ENCODE measurements around the gene SEMA4D. TPM values are rescaled to one million over a fixed set of nuclear protein-coding genes. Genes with fewer than 3 reads are reported as not detected.

The SEMA4D gene
- total RNA-seq, 1 experiment from 2014 or later, result 10.5 TPM

DNA sequence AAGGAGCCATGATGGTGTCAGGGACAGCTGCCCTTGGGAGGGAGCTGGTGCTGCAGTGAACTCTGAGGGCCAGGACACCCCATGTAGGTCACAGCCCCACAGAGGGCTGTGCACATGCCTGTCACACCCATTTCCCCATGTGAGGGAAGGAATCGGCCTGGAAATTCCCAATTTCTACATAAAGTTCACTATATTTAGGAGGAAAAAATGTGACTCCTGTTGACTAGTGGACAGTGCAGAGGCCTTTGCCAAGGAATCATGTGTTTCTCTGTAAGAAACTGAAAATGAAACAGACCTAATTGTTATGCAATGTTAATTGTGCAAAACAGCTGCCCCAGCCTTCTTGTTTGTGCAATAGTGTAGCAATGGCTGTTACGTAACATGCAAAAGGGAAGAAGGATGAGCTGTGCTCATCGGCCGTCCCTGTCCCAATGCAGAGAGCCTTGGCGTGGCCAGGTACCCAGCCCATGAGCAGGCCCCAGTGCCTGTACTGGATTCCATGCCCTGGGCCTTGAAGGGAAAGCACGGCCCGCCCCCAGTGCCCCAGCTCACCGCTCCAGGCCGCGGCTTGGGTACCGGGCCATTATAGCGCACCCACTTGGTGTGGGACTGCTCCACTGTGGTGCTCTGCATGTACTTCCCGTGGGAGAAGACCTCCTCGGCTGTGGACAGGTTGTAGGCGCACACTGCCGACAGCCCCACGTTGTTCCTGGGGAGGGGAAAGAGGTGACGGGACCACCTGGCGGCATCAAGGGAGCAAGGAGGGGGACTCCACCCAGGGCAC is 109.6 kb downstream of the SEMA4D start:
- no peak for DNase-seq (ENCODE audit: low read depth)

DNA sequence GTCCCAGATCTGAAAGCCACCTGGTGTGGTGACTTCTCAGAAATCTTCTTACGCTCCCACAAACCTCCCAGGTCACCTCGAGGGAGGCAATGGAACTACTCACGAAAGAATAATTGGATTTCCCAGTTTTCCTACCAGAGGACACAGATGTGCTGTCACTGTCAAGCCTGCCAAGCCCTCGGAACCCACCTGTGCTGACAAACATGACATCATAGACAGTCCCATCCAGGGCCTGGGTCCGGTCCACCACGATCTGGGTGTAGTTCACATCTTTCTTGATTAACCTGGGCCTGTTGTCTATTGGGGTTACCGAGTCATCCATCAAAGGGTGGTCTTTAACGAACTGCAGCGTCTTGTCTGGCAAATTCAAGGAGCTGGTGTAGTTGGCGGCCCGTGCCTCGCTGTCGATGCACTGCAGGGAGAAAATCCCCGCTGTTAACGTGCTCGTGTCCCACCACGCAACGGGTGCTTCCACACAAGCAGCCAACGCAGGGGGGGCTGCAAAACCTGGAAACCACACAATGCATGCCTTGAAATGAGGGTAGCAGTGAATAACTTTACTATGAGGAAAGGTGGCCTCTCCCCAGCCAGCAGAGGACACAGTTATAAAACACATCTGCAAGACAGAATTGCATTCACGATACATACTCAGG is 110.6 kb downstream of the SEMA4D start:
- no peak for DNase-seq (ENCODE audit: low read depth)

DNA sequence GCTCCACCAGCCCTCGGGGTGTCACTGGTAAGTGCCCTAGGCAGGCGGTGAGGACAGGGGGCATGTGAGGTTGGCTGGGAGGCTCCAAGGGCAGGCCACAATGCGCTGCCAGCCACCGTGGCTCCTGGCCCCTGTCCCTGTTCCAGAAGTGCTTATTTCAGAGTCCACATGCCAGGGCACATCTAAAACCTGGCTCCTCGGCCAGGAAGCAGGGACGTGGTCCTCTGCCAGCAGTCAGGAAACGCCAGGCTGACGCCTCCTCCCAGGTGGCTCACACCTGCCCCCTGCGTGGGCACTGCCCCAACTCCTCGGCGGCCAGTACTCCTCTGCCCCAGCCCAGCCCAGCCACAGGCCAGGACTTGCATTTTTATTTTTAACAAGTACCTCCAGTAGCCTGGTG is 111.1 kb downstream of the SEMA4D start:
- no peak for DNase-seq (ENCODE audit: low read depth)

DNA sequence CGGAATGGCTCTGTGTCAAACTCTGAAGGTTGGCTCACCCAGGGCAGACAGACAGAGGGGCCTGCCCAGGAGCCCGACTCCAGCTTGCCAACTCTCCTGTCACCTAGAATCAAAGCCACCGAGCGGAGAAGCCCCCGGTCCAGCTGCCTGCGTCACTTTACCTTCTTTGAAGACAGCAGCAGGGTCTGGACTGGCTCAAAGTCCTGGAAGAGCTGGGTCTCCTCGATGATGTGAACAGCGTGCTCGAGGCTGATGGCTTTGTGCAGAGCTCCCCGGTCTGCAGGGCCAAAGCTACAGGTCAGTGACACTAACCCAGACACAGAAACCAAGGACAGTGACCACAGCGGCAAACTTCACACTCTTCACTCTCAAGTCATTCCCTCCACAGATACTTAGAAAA is 111.7 kb downstream of the SEMA4D start:
- no peak for DNase-seq (ENCODE audit: low read depth)

DNA sequence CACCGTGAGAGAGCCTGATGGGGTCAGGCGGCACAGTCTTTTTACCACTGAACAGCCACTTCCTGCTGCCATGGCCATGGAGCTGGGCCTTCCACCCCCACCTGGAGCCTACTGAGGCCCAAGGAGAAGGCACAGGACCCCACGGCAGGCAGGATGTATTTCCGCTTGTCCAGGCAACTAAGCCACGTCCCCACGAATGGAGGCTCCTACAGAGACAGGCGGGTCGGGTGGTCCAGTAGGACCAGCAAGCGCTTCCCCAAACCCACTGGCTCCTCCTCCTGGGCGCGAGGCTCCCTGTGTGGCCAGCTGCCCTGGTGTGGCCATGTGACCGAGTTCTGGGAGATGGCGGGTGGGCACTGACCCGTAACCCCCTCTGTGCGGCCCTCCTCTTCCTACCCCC is 113.1 kb downstream of the SEMA4D start:
- DNase-seq (ENCODE audit: low read depth), result no peak

DNA sequence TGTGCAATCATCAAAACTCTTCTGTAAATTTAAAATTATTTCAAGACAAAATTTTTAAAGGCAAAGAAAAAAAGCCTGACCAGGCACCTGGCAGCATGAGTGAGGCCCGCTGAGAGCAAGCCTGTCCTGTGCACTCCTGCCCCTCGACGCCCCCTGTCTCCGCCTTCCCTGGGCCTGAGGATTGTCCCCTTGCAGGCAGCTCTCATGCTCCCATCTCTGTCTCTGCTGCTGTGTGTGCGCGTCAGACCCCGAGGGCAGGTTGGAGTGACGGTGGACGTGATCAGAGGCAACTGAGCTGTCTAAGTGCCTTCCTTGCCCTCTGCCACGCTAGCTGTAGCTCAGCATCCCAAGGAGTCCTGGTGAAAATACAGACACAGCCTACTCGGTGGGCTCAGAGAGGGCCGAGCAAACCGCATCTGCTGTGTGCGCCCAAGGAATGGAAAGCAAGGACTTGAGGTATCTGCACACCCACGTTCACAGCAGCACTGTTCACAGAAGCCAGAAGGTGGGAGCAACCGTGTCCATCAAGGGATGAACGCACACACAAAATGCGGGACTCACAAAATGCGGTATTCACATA is 114.1 kb downstream of the SEMA4D start:
- DNase-seq (ENCODE audit: low read depth), result no peak

DNA sequence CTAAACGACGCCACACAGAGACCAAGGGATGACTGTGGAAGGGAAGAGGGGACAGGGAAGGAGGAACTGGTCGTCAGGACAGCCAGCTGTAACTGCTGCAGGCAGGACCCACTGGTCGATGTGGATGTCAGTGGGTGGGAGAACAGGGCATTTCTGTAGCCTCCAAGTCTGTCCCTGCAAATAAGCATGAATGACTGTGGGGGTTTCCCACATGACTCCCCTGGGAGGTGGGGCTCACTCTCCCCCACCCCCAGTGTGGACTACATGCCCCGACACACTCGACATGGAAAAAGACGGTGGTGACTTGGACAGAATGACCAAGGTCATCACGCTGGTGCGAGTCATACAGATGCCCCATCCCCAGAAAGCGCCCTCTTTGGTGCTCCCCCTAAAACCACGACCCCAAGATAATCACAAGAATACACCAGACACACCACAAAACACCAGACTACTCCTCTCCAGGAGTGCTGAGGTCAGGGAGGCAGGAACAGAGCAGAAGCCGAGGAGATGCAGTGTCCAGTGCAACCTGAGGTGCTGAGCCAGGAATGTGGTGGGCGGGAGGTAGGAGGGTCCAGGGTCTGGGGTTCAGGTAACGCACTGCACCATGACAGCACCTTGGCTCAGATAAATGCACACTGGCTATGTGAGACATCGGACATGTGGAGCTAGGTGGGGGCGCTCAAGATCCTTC is 114.7 kb downstream of the SEMA4D start:
- DNase-seq (ENCODE audit: low read depth), result no peak

DNA sequence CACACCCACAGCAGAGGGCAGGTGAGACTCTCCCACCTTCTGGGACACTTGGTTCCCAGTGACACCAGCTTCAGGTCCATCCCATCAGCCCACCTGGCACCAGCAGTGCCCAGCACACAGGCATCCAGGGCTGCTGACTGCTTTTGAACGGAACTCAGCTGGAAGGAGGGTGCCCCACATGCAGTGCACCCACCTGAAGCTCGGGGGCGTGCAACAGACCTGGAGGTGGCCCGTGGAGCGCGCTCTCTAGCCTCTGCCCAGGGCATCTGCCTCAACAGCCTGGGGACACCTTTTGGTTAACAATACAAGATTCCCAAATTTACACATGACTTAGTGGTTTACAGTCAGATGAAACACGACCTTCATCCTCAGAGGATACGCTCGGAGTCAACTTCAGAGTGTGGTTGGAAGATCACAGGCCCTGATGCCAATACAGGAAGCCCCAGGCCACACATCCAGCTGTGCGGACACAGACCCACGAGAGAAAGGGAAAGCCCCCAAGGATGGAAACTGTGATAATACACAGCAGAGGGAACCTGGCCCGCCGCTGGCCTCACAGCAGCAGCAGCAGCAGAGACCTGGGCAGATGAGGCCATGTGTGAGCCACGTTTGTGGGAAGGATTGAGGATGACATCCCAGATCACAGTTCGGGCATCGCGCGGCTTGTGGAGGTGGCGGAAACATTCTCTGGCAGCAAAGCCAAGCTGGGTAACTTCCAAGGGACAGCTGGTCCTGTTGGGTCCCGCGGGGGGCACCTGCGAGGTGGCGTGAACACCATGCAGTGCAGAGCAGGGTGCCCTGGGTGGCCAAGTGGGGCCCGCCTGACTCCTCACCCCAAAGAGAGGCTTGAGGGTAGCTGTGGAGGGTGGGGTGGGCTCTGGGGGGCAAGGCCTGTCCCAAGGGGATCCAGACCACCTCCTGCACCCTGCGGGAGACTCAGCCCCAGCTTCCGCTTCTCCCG is 115.6 kb downstream of the SEMA4D start:
- no peak for DNase-seq (ENCODE audit: low read depth)

DNA sequence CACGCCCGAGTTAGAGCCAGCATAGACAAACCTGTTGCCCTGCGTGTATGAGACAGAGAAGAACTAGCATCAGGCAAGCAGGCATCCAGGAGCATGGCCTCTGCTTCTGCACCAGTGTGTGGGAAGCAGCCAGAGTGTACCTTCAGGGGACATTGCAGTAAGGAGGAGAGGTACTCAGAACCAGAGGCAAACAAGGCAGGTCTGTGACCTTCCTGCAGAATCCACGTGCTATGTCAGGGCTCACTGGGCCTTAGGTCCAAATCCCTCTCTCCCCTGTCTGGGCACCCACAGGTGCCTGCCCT is 116.7 kb downstream of the SEMA4D start:
- DNase-seq (ENCODE audit: low read depth), result no peak

DNA sequence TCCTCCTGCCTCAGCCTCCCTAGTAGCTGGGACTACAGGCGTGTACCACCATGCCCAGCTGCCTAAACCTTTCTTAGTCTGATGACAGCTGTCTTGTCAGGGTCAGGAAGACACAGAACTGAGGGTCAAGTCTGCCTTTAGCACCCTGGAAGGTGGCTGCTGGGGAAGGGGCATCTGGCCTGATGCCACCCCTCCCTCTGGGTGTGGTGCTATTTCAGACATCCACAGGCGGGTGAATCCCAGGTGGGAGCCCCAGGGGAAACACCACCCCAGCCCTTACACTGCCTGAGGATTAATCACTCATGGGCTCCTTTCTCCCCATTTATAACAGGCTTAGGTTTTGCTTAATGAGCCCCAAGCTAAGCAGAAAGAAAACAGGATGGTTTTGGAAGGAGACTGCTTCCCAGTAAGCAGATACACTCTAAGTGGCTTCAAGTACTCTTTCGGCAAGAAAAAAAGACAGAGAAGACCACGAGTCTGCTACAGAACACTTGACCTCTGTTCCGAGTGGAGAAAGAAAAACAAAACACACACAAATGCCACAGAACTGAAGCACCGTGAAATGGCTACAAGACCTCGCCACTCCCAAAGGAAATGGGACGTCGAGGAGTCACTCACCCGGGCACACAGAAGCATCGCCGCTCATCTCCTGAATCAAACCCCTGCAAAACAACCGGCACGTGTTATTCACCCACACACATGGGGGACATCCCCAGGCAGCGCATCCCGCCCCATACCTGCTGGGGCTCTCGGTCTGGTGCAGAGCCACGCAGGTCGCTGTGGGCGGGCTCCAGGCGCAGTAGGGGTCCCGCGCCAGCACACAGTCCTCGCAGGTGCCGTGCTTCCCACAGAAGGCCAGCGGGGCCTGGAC is 117.2 kb downstream of the SEMA4D start:
- DNase-seq (ENCODE audit: low read depth), result no peak

DNA sequence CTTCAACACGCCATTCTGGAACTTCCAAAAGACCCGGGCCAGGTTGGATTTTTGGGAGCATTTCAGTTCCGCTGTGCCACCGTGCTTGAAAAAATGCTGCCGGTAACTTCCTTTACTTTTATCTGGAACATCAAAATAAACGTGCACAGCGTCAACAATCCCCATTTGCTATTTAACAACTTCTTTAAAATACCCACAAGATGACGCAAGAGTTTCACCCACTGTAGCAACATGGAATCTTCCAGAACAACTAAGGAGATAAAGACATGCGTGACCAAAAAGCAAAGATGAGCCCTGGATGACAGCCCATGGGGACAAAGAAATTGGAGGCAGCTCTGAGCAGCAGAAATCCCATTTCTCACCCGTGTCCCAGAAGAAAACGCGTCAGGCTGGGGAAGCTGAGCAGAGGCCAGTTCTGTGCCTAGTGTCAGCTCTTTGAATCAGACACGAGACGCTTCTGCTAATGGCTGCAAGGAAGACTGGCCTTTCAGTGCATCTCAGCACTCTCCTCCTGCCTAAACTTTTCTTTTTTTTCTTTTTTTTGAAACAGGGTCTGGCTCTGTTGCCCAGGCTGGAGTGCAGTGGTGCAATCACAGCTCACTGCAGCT is 118.3 kb downstream of the SEMA4D start:
- no peak for DNase-seq (ENCODE audit: low read depth)

DNA sequence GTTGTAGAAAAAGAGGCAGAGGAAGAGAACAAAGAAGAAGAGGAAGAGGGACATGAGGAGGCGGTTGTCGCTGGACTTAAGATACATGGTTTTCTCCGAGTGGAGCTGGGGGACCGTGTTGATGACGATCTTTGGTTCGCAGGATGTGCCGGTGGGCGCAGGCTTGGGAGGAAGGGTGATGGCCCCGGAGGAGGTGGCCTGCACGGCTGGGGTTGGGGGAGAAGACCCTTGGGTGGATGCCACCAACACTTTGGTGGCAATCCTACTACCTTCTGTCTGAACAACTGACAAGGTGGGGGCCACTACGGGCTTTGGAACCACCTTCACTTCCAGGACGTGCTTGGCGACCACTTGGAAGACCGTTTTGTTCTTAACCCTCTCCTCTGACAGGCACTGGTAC is 118.9 kb downstream of the SEMA4D start:
- DNase-seq (ENCODE audit: low read depth), result no peak

DNA sequence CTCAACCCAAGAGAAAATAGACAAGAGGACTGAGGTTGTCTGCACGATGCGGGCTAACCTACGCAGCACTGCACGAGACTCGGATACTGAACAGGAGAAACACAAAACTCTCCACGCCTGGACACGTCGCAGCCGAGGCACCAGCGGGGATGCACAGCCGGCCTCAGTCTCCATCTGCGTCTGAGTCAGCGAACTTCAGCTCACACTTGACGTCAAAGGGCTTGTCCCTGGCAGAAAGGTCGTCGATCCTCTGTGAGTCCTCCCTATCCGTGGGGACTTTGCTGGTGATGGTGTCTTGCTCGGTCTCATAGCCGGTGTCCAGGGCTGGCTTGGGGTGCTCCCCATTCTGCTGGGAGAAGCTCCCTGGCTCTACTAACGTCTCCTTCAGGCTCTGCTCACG is 119.4 kb downstream of the SEMA4D start:
- no peak for DNase-seq (ENCODE audit: low read depth)

DNA sequence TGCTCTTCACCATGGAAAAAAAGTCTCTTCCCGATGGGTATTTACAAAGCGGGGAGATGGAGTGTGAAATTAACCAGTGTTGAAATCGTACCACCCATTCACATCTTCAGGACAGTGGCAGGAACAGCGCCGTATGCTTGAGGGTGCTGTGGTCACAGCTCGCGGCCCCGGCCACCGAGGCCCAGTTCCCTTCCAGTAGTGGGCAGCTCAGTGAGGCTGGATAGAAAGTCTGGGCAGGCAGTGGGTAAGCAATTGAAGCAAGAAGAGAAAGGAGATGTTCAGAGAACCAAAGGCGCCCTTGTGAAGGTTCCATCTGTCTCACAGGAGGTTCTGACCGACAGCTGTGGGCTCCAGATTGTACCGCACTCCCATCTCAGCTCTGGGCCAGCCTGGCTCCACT is 120.5 kb downstream of the SEMA4D start:
- no peak for DNase-seq (ENCODE audit: low read depth)

DNA sequence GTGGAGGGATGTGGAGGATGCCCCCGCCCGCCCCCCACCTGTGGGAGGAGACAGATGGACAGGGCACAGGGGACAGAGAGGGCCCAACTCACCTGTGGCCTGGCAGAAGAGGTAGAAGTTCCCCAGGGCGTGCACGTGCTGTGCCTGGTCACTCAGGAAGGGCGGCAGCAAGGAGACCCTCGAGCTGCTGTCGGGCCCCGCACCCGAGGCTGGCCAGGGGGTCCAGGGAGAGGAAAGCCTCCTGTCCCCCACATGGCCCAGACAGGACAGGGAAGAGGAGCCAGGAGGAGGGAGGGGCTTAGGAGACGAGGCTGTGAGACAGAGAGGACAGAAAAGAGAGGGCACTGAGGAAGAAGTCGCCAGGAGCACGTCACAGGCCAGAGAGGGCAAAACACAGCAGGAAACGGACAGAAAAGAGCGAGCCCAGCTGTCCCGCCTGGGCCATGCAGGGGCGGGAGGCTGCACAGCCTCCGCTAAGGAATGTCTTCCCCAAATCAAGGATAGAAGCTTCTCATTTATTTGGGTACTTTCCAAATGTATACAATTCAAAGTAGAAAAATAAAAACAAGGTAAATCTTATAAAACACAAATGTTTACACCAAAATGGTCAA is 121.1 kb downstream of the SEMA4D start:
- no peak for DNase-seq (ENCODE audit: low read depth)

DNA sequence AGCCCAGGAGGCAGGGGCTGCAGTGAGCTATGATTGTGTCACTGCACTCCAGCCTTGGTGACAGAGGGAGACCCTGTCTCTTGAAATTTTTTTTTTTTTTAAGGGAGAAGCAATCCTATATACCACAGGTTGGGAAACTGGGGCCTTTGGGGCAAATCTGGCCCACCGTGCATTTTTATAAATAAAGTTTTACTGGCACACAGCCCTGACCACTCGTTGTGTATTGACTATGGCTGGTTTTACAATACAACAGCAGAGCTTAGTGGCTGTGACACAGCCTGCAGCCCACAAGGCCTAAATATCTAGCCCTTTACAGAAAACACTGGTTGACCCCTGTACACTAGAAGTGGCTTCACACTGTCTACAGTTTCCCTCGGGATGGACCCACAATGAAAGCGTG is 121.6 kb downstream of the SEMA4D start:
- DNase-seq (ENCODE audit: low read depth), result no peak

DNA sequence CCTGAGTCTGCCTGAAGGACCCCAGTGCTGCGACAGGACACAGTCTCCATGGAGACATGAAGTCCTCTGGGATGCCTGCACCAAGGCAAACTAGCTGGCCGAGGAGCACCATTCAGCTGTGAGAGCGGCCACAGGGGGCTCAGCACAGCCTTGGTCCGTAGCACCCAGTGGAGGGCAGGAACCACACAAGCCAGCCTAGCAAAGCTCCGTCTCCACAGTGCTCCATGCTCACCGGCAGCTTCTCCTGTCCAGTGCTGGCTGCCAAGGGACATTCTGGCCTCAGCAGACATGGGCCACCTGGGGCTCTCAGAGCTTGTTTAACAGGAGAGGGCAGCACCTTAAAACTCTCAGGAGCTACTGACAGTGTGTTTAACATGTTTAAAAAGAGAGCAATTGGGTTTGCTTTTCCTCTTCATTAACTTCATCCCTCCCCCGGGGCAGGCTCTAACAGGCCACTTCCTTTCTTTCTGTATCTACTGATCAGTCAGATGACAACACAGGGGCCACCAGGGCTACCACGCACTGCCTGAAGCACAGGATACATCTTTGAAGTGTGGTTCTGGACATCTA is 122.6 kb downstream of the SEMA4D start:
- DNase-seq (ENCODE audit: low read depth), result no peak

DNA sequence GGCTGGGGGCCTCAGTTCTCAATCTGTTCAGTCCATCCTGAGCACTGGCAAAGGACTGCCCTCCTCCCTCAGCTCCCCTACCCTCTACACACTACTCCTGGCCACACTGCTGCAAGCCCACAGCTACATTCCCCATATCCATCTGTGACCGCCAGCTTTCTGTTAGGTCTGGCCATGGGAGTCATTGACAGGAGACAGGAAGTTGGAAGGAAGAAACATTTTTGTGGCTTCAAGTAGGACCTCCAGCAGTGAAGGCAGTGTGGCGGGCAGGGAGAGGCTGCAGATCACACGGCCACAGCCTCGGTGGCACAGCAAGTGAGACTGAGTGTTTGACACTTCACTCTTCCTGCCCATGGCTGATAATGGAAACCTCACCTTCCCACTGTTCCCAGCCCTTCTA is 123.7 kb downstream of the SEMA4D start:
- peak; percentile 60 for DNase-seq (ENCODE audit: low read depth)

DNA sequence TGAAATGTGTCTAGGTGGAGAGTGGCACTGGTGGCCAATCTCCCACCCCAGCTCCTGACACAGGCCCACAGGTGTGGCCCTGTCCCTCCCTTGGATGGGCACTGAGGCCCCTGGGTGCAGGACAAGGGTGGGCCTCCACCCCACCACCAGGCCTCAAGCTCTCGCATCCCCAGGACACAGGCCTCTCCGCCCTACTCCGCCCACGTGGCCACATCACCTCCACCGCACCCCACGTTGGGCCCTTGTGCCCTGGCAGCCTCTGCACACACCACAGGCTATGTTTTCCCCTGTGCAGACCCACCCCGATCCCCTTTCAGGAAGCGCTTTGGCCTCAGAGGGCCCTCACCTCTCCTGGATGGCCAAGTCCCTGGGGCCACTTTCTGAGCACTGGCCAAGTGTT is 124.9 kb downstream of the SEMA4D start:
- DNase-seq (ENCODE audit: low read depth), result no peak
